Tibial nerve (tissue), 4 donors: ENCODE results near the gene PRKCZ.

Experiments used
- EP300 ChIP-seq, 2 donors: sonication (generic); formaldehyde crosslinking; IDR thresholded peaks; one replicate each; pipeline ENCODE4 v1.6.1; 2017; ENCODE audit warnings: antibody characterized with exemption in 2 of 2, mild to moderate bottlenecking in 1 of 2
- POLR2A ChIP-seq, 2 donors: fragments of 450-650 bp; IDR thresholded peaks; one replicate each; pipeline ENCODE4 v1.6.1; 2017; ENCODE audit warnings: antibody characterized with exemption in 2 of 2, mild to moderate bottlenecking in 2 of 2, moderate library complexity in 2 of 2
- TF ChIP-seq, protein P1 (sequence below), 5 experiments: fragments of 200-600 bp in 3 of 5; fragments of 450-650 bp in 2 of 5; sonication (generic) in 3 of 5; IDR thresholded peaks; one replicate each; pipeline ENCODE4 v1.5.1; 2016 to 2019; ENCODE audit warnings: antibody characterized with exemption in 5 of 5, mild to moderate bottlenecking in 3 of 5, moderate library complexity in 2 of 5

DNA sequence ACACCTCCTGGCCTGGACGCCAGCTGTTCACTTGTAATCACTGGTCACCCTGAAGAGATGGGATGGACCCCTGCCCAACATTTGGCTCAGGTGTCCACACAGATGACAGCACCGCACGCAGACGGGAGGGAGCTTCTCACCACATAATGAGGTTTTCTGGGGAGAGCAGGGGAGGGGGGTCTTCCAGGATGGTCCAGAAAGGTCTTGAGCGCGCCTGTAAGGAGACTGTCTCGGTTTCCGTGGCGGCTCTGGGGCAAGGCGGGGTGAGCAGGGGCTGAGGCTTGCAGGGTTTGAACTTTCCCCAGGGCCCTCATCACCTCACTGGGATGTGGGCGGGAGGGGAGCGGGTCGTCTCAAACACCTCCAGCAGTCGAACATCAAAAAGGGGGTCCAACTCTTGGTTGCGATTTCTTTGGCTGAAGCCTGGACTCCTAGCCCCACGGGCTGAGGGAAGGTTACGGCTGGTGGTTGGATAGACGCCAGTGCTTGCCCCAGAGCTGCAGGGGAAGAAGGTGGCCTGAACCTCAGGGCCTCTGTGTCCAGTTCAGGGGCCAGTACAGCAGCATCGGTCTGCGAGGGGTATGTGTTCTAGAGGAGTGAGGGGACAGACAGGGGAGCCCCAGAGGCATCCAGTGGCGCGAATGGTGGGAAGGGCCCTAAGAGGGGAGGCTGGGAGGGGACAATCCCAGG is 53.8 kb downstream of the PRKCZ start:
- TF ChIP-seq, protein P1, sequence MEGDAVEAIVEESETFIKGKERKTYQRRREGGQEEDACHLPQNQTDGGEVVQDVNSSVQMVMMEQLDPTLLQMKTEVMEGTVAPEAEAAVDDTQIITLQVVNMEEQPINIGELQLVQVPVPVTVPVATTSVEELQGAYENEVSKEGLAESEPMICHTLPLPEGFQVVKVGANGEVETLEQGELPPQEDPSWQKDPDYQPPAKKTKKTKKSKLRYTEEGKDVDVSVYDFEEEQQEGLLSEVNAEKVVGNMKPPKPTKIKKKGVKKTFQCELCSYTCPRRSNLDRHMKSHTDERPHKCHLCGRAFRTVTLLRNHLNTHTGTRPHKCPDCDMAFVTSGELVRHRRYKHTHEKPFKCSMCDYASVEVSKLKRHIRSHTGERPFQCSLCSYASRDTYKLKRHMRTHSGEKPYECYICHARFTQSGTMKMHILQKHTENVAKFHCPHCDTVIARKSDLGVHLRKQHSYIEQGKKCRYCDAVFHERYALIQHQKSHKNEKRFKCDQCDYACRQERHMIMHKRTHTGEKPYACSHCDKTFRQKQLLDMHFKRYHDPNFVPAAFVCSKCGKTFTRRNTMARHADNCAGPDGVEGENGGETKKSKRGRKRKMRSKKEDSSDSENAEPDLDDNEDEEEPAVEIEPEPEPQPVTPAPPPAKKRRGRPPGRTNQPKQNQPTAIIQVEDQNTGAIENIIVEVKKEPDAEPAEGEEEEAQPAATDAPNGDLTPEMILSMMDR (IDR thresholded peaks at IDR 0.05): no peak
- TF ChIP-seq EP300 (IDR thresholded peaks at IDR 0.05) (no peak), POLR2A (IDR thresholded peaks at IDR 0.05) (no peak)
